ENCODE measurements around the gene ATP11A. TPM values are rescaled to one million over a fixed set of nuclear protein-coding genes. Genes with fewer than 3 reads are reported as not detected.
A peak's percentile ranks its signal among the peaks of the same experiment; 100 is the strongest.

Gene ATP11A
- total RNA-seq, 1 experiment from 2014 or later, result 232 TPM

- no peaks in the 10 kb centered on the region for H3K27me3 ChIP-seq (replicated peaks; ENCODE audit: control insufficient read depth, insufficient read depth, low read length)
- no peaks in the 10 kb centered on the region for H3K27me3 Mint-ChIP-seq (ENCODE audit: insufficient read depth, unreplicated experiment)
- H3K36me3 Mint-ChIP-seq (ENCODE audit: insufficient read depth, unreplicated experiment), result peaks cover 31% of the 10 kb centered on the region
- H3K4me1 Mint-ChIP-seq (ENCODE audit: low read depth, unreplicated experiment), result peaks cover 7% of the 10 kb centered on the region
- no peak for TF ChIP-seq CTCF (IDR thresholded peaks at IDR 0.05; ENCODE audit: insufficient read depth in 1 of 2, low read depth in 1 of 2, low read length in 1 of 2, severe bottlenecking in 1 of 2, unreplicated experiment in 1 of 2)
- POLR2A ChIA-PET, result no interaction called here
- no peaks in the 10 kb centered on the region for H3K9me3 ChIP-seq
- no peak overlapping the region for H3K4me3 Mint-ChIP-seq (ENCODE audit: unreplicated experiment)
- peaks cover 30% of the 10 kb centered on the region for H3K4me1 ChIP-seq
- peak overlapping the region; percentile 96 for H3K27ac Mint-ChIP-seq (ENCODE audit: unreplicated experiment)
- H3K4me3 ChIP-seq (ENCODE audit: low read depth, low read length), result no peak overlapping the region
- intact Hi-C loops (cut with micrococcal nuclease; ENCODE audit: unreplicated experiment), result loop anchor here (5.0 to 10.0 kb wide), 2 partner anchors 69 to 189 kb away; no protein-coding TSS in a partner anchor
- CTCF ChIA-PET, result interaction anchor here (0.6 kb wide), 1 partner anchor 34 kb away, joined by 3 read pairs; no protein-coding TSS in a partner anchor
- H3K9me3 Mint-ChIP-seq (ENCODE audit: unreplicated experiment), result no peaks in the 10 kb centered on the region
- DNase-seq, result peak in 1 of 2 experiments; percentile 75
- peaks cover 1% of the 10 kb centered on the region for H3K36me3 ChIP-seq (ENCODE audit: control insufficient read depth, insufficient read depth, low read length)
- no TSS peak for BruUV-seq (replicated peaks)
These were observed 3.9 kb upstream of the ATP11A start for GRCh38 chr13:112685896-112686295.

- POLR2A ChIA-PET, result no interaction called here
- Histone ChIP-seq H3K4me3 (ENCODE audit: low read depth, low read length) (no peak overlapping the region), H3K27me3 (replicated peaks; ENCODE audit: control insufficient read depth, insufficient read depth, low read length) (no peaks in the 10 kb centered on the region), H3K36me3 (ENCODE audit: control insufficient read depth, insufficient read depth, low read length) (peaks cover 1% of the 10 kb centered on the region), H3K4me1 (peaks cover 30% of the 10 kb centered on the region), H3K9me3 (no peaks in the 10 kb centered on the region)
- intact Hi-C loops (cut with micrococcal nuclease; ENCODE audit: unreplicated experiment), result loop anchor here (5.0 to 10.0 kb wide), 2 partner anchors 69 to 188 kb away; no protein-coding TSS in a partner anchor
- H3K9me3 Mint-ChIP-seq (ENCODE audit: unreplicated experiment), result no peaks in the 10 kb centered on the region
- TF ChIP-seq CTCF (IDR thresholded peaks at IDR 0.05; ENCODE audit: insufficient read depth in 1 of 2, low read depth in 1 of 2, low read length in 1 of 2, severe bottlenecking in 1 of 2, unreplicated experiment in 1 of 2), result no peak
- no peak overlapping the region for H3K4me3 Mint-ChIP-seq (ENCODE audit: unreplicated experiment)
- H3K4me1 Mint-ChIP-seq (ENCODE audit: low read depth, unreplicated experiment), result peaks cover 7% of the 10 kb centered on the region
- no TSS peak for BruUV-seq (replicated peaks)
- H3K27ac Mint-ChIP-seq (ENCODE audit: unreplicated experiment), result peak overlapping the region; percentile 96
- H3K27me3 Mint-ChIP-seq (ENCODE audit: insufficient read depth, unreplicated experiment), result no peaks in the 10 kb centered on the region
- peaks cover 32% of the 10 kb centered on the region for H3K36me3 Mint-ChIP-seq (ENCODE audit: insufficient read depth, unreplicated experiment)
- no peak for DNase-seq
- CTCF ChIA-PET, result no interaction called here
These were observed 3.5 kb upstream of the ATP11A start for GRCh38 chr13:112686364-112686763.

- Histone ChIP-seq H3K4me3 (ENCODE audit: low read depth, low read length) (no peak overlapping the region), H3K4me1 (peaks cover 33% of the 10 kb centered on the region), H3K27me3 (replicated peaks; ENCODE audit: control insufficient read depth, insufficient read depth, low read length) (no peaks in the 10 kb centered on the region), H3K9me3 (no peaks in the 10 kb centered on the region), H3K36me3 (ENCODE audit: control insufficient read depth, insufficient read depth, low read length) (peaks cover 1% of the 10 kb centered on the region)
- H3K4me1 Mint-ChIP-seq (ENCODE audit: low read depth, unreplicated experiment), result peaks cover 10% of the 10 kb centered on the region
- ChIA-PET POLR2A (no interaction called here), CTCF (no interaction called here)
- H3K4me3 Mint-ChIP-seq (ENCODE audit: unreplicated experiment), result no peak overlapping the region
- no peak overlapping the region for H3K27ac Mint-ChIP-seq (ENCODE audit: unreplicated experiment)
- no peak for TF ChIP-seq CTCF (IDR thresholded peaks at IDR 0.05; ENCODE audit: insufficient read depth in 1 of 2, low read depth in 1 of 2, low read length in 1 of 2, severe bottlenecking in 1 of 2, unreplicated experiment in 1 of 2)
- no TSS peak for BruUV-seq (replicated peaks)
- no peaks in the 10 kb centered on the region for H3K9me3 Mint-ChIP-seq (ENCODE audit: unreplicated experiment)
- DNase-seq, result no peak
- H3K36me3 Mint-ChIP-seq (ENCODE audit: insufficient read depth, unreplicated experiment), result peaks cover 39% of the 10 kb centered on the region
- intact Hi-C loops (cut with micrococcal nuclease; ENCODE audit: unreplicated experiment), result loop anchor here (5.0 to 10.0 kb wide), 2 partner anchors 70 to 188 kb away; no protein-coding TSS in a partner anchor
- H3K27me3 Mint-ChIP-seq (ENCODE audit: insufficient read depth, unreplicated experiment), result no peaks in the 10 kb centered on the region
These were observed 2.9 kb upstream of the ATP11A start for GRCh38 chr13:112686987-112687386.

All from Caco-2 (cell line).